Heart right ventricle (tissue), 16 donors: ENCODE data around the gene RNF144A. TPM values are rescaled to one million over a fixed set of nuclear protein-coding genes. Genes with fewer than 3 reads are reported as not detected.
A peak's percentile ranks its signal among the peaks of the same experiment; 100 is the strongest.

ENCODE experiments used
- ATAC-seq, 8 donors: fragments of 200-7000 bp; cut with Tn5 transposase; one replicate each; pipeline ENCODE4 v1.9.1; 2020; ENCODE audit warnings: mild to moderate bottlenecking in 8 of 8, moderate library complexity in 8 of 8, moderate number of reproducible peaks in 1 of 8
- DNase-seq, 2 donors: peaks; one replicate each; pipeline ENCODE4 v3.0.0-alpha.2; 2020
- H3K27ac ChIP-seq, 10 donors: fragments of 200-600 bp; sonication (generic) in 2 of 10; one replicate each; pipeline versions ENCODE4 v1.5.0 to v1.8.0; 2020 to 2022; ENCODE audit warnings: mild to moderate bottlenecking in 3 of 10
- H3K27me3 ChIP-seq, 7 donors: fragments of 200-600 bp; one replicate each; pipeline ENCODE4 v1.8.0; 2021 to 2022; ENCODE audit warnings: mild to moderate bottlenecking in 2 of 7
- H3K36me3 ChIP-seq, 9 donors: fragments of 200-600 bp; sonication (generic) in 1 of 9; one replicate each; pipeline versions ENCODE4 v1.5.0 to v1.8.0; 2020 to 2022; ENCODE audit warnings: mild to moderate bottlenecking in 2 of 9
- H3K4me1 ChIP-seq, 9 donors: fragments of 200-600 bp; sonication (generic) in 1 of 9; one replicate each; pipeline versions ENCODE4 v1.5.0 to v1.8.0; 2020 to 2022; ENCODE audit warnings: mild to moderate bottlenecking in 4 of 9
- H3K4me3 ChIP-seq, 10 donors: fragments of 200-600 bp; sonication (generic) in 2 of 10; one replicate each; pipeline versions ENCODE4 v1.5.0 to v1.8.0; 2020 to 2022; ENCODE audit warnings: mild to moderate bottlenecking in 7 of 10, moderate library complexity in 2 of 10
- H3K9me3 ChIP-seq, 11 donors: fragments of 200-600 bp in 10 of 11; sonication (generic) in 2 of 11; one replicate each; pipeline versions ENCODE4 v1.5.0 to v1.8.0; 2013 to 2022; ENCODE audit warnings: mild to moderate bottlenecking in 2 of 11, control low read depth in 1 of 11, moderate library complexity in 1 of 11
- WGBS, 2 donors: extraction: QIAGEN DNeasy Blood & Tissue Kit; methylation state at CpG; one replicate each; pipeline ENCODE4 v1.1.7; 2013; ENCODE audit warnings: inconsistent platforms in 1 of 2; 5-methylcytosine and 5-hydroxymethylcytosine counted together
- intact Hi-C, 10 donors: fragments of 100-400 bp; cut with DNase I; formaldehyde crosslinking; loops; one replicate each; pipeline versions ENCODE4 v1.11.1 to v1.14.2; 2022
- polyA plus RNA-seq, 2 donors: library from polyadenylated mRNA; stranded (reverse); fragments of 200-250 nt; gene quantifications; one replicate each; pipeline ENCODE4 v1.2.3, GENCODE V29; 2013
- total RNA-seq, 10 donors: library from RNA; stranded (reverse); fragmentation: NEBNext Ultra II Directional in 3 of 10; extraction: Animal tissue kit (Norgen Biotek cat#: 25700) in 3 of 10; gene quantifications; one replicate each; pipeline versions ENCODE4 v1.2.1 to v1.2.4, GENCODE V29; 2021 to 2023
- TF ChIP-seq, protein P1 (sequence below), 9 donors: fragments of 200-600 bp; sonication (generic) in 2 of 9; IDR thresholded peaks; one replicate each; pipeline versions ENCODE4 v1.5.0 to v1.8.0; 2021 to 2022; ENCODE audit warnings: antibody characterized with exemption in 9 of 9, mild to moderate bottlenecking in 5 of 9, moderate library complexity in 1 of 9
- donor health status: Arrhythmogenic right ventricular cardiomyopathy.
- donor health status: ischemic (EF 13 %, LVEDD 7.1; RV severe dilation, severe dysfunction).
- donor health status: healthy with polysubstance abuse.
- donor health status: DM: no; HTN: yes; CAD: no.
- donor health status: DM: no; HTN: no; CAD: no.
- donor health status: ischemic (EF 25% LVEDD 6.9; RV normal size, moderate dysfunction).
- donor health status: ischemic (EF 25% LVEDD 5.7; RV mildly dilated, moderate dysfunction).
- donor health status: healthy.
- donor health status: DM: yes; HTN: yes; CAD: no.
- donor health status: Ischemic cardiomyopathy.
- donor health status: ischemic (EF 35%, LVEDD 5.7; RV mildly dilated, moderate dysfunction).
- donor health status: nonischemic (EF 11% LVEDD 7.7; RV severe dilation, severe dysfunction).
- donor health status: DM: yes; HTN: yes; CAD: no.
- donor health status: PGD.
- donor health status: ischemic (EF 29% LVEDD 5.4; RV normal size, mild dysfunction).
- donor health status: nonischemic (EF 23%, LVEDD 6.1; RV moderate dilation, normal function).

Gene RNF144A
- total and polyA plus RNA-seq, 12 donors = 3.6 to 19.7 (median 11.6) TPM

GRCh38 chr2:6926071-6926732 is 9.0 kb downstream of the RNF144A start:
- H3K36me3 ChIP-seq = no peaks in the 10 kb centered on the region
- H3K27me3 ChIP-seq = no peaks in the 10 kb centered on the region
- intact Hi-C loops = loop anchor here in 2 of 10 donors (10.0 kb wide), 2 partner anchors 49 to 59 kb away; no protein-coding TSS in a partner anchor
- no peak for DNase-seq
- no peak overlapping the region for H3K4me3 ChIP-seq
- WGBS, 2 donors = 80 to 83% methylated on average over 14 of the region's 14 CpGs
- H3K9me3 ChIP-seq = no peaks in the 10 kb centered on the region
- H3K27ac ChIP-seq = no peak overlapping the region
- ATAC-seq = no peak
- H3K4me1 ChIP-seq = peaks cover 8 to 94% (median 63%) of the 10 kb centered on the region in 9 donors
- TF ChIP-seq, protein P1, sequence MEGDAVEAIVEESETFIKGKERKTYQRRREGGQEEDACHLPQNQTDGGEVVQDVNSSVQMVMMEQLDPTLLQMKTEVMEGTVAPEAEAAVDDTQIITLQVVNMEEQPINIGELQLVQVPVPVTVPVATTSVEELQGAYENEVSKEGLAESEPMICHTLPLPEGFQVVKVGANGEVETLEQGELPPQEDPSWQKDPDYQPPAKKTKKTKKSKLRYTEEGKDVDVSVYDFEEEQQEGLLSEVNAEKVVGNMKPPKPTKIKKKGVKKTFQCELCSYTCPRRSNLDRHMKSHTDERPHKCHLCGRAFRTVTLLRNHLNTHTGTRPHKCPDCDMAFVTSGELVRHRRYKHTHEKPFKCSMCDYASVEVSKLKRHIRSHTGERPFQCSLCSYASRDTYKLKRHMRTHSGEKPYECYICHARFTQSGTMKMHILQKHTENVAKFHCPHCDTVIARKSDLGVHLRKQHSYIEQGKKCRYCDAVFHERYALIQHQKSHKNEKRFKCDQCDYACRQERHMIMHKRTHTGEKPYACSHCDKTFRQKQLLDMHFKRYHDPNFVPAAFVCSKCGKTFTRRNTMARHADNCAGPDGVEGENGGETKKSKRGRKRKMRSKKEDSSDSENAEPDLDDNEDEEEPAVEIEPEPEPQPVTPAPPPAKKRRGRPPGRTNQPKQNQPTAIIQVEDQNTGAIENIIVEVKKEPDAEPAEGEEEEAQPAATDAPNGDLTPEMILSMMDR (IDR thresholded peaks at IDR 0.05) = no peak

GRCh38 chr2:6927186-6927585 is 10.0 kb downstream of the RNF144A start:
- Histone ChIP-seq H3K9me3 (peaks cover 0 to 5% (median 0%) of the 10 kb centered on the region in 11 donors), H3K4me3 (no peak overlapping the region), H3K27ac (peak overlapping the region in 8 of 10 donors; percentile 18 to 69 (median 50)), H3K36me3 (no peaks in the 10 kb centered on the region), H3K4me1 (peaks cover 4 to 84% (median 60%) of the 10 kb centered on the region in 9 donors), H3K27me3 (no peaks in the 10 kb centered on the region)
- TF ChIP-seq, protein P1 (IDR thresholded peaks at IDR 0.05) = no peak
- peak; percentile 35 to 82 (median 72) for ATAC-seq
- DNase-seq = peak in 1 of 2 donors; percentile 33
- 6 to 14% methylated on average over 3 of the region's 3 CpGs for WGBS, 2 donors
- intact Hi-C loops = loop anchor here in 2 of 10 donors (10.0 kb wide), 2 partner anchors 48 to 58 kb away; no protein-coding TSS in a partner anchor

DNA sequence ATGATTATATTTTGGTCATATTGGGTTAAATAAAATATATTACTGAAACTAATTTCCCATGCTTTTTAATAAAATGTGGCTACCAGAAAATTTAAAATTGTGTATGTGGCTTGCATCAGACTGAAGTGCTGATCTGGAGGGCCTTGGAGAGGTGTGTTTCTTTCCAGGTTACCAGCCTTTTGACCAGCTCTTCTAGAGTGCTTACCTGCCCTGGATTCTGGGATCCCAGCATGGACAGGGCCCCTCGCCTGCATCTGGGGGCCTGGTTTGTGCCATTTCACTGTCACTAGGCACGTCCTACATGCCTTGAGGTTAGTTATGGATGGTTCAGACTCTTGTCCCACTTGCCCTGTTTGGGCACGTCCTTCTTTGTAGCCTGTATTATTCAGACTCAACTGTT is 10.5 kb downstream of the RNF144A start:
- 93 to 96% methylated on average over 3 of the region's 3 CpGs for WGBS, 2 donors
- Histone ChIP-seq H3K4me1 (peaks cover 4 to 86% (median 66%) of the 10 kb centered on the region in 9 donors), H3K9me3 (peaks cover 0 to 6% (median 0%) of the 10 kb centered on the region in 11 donors), H3K36me3 (no peaks in the 10 kb centered on the region), H3K4me3 (no peak overlapping the region), H3K27ac (peak overlapping the region in 8 of 10 donors; percentile 18 to 69 (median 50)), H3K27me3 (no peaks in the 10 kb centered on the region)
- DNase-seq (no peak), ATAC-seq (no peak)
- intact Hi-C loops = loop anchor here in 2 of 10 donors (10.0 kb wide), 2 partner anchors 47 to 57 kb away; no protein-coding TSS in a partner anchor
- TF ChIP-seq, protein P1 (IDR thresholded peaks at IDR 0.05) = no peak

- TF ChIP-seq, protein P1 (IDR thresholded peaks at IDR 0.05) = no peak
- no peak overlapping the region for H3K4me3 ChIP-seq
- no peaks in the 10 kb centered on the region for H3K27me3 ChIP-seq
- WGBS, 2 donors = 90 to 92% methylated on average over 9 of the region's 9 CpGs
- H3K4me1 ChIP-seq = peaks cover 4 to 86% (median 67%) of the 10 kb centered on the region in 9 donors
- H3K27ac ChIP-seq = no peak overlapping the region
- DNase-seq (no peak), ATAC-seq (no peak)
- H3K36me3 ChIP-seq = no peaks in the 10 kb centered on the region
- intact Hi-C loops = loop anchor here in 2 of 10 donors (10.0 kb wide), 2 partner anchors 46 to 56 kb away; no protein-coding TSS in a partner anchor
- peaks cover 0 to 6% (median 0%) of the 10 kb centered on the region in 11 donors for H3K9me3 ChIP-seq
These were observed 11.2 kb downstream of the RNF144A start for GRCh38 chr2:6928452-6928851.
